PFSK-1 (cell line): ENCODE results near the gene ZNF138.

ENCODE experiments used
- FOXP2 ChIP-seq: optimal IDR thresholded peaks from 2 replicates; pipeline ENCODE3; 2011; ENCODE audit warnings: borderline replicate concordance, control low read depth, inconsistent platforms; ENCODE audit not compliant: insufficient read depth; ENCODE audit errors: extremely low read length, extremely low read depth
- POLR2AphosphoS5 ChIP-seq: IDR thresholded peaks from 2 replicates; pipeline ENCODE4 v1.6.1; 2012; ENCODE audit warnings: low read depth, mild to moderate bottlenecking, control low read depth, low read length, moderate library complexity
- SIN3A ChIP-seq: IDR thresholded peaks from 2 replicates; pipeline ENCODE4 v1.6.1; 2012; ENCODE audit warnings: mild to moderate bottlenecking, low read length, moderate library complexity, borderline replicate concordance; ENCODE audit not compliant: insufficient read depth
- TAF1 ChIP-seq: IDR thresholded peaks from 2 replicates; pipeline ENCODE4 v1.6.1; 2012; ENCODE audit warnings: low read length, control low read depth, borderline replicate concordance; ENCODE audit not compliant: insufficient read depth
- TF ChIP-seq, protein P1 (sequence below), 2 experiments: IDR thresholded peaks; 2 replicates each; pipeline versions ENCODE4 v1.6.1 to v1.8.0; 2011 to 2012; ENCODE audit warnings: low read depth in 2 of 2, low read length in 2 of 2, control low read depth in 1 of 2, inconsistent platforms in 1 of 2, mild to moderate bottlenecking in 1 of 2, moderate library complexity in 1 of 2; ENCODE audit not compliant: insufficient read depth in 1 of 2

ZNF138 gene

DNA sequence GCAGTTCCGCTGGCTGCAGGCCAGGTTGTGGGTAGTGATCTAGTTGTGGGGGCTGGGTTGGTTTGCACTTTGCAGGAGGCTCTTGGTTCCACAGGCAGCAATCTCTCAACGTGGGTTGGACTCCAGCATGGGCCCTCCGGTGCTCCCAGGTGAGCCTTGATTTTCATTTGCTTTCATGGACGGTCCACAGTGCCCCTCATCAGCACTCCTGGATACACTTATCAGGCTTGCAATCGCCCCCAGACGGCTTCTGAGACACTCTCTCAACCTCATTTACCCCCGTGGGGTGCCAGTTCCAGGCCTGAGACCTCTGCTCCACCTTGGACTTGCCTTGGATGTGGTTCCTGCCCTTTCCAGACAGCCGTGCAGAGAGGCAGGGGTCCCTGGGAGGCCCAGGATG, 77.5 kb downstream of the ZNF138 start:
- TF ChIP-seq TAF1 = no peak
- TF ChIP-seq SIN3A = no peak
- no peak for TF ChIP-seq POLR2AphosphoS5
- TF ChIP-seq, protein P1, sequence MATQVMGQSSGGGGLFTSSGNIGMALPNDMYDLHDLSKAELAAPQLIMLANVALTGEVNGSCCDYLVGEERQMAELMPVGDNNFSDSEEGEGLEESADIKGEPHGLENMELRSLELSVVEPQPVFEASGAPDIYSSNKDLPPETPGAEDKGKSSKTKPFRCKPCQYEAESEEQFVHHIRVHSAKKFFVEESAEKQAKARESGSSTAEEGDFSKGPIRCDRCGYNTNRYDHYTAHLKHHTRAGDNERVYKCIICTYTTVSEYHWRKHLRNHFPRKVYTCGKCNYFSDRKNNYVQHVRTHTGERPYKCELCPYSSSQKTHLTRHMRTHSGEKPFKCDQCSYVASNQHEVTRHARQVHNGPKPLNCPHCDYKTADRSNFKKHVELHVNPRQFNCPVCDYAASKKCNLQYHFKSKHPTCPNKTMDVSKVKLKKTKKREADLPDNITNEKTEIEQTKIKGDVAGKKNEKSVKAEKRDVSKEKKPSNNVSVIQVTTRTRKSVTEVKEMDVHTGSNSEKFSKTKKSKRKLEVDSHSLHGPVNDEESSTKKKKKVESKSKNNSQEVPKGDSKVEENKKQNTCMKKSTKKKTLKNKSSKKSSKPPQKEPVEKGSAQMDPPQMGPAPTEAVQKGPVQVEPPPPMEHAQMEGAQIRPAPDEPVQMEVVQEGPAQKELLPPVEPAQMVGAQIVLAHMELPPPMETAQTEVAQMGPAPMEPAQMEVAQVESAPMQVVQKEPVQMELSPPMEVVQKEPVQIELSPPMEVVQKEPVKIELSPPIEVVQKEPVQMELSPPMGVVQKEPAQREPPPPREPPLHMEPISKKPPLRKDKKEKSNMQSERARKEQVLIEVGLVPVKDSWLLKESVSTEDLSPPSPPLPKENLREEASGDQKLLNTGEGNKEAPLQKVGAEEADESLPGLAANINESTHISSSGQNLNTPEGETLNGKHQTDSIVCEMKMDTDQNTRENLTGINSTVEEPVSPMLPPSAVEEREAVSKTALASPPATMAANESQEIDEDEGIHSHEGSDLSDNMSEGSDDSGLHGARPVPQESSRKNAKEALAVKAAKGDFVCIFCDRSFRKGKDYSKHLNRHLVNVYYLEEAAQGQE (IDR thresholded peaks at IDR 0.05; ENCODE audit: insufficient read depth in 1 of 2, low read depth in 2 of 2, low read length in 2 of 2) = no peak
- TF ChIP-seq FOXP2 = no peak

DNA sequence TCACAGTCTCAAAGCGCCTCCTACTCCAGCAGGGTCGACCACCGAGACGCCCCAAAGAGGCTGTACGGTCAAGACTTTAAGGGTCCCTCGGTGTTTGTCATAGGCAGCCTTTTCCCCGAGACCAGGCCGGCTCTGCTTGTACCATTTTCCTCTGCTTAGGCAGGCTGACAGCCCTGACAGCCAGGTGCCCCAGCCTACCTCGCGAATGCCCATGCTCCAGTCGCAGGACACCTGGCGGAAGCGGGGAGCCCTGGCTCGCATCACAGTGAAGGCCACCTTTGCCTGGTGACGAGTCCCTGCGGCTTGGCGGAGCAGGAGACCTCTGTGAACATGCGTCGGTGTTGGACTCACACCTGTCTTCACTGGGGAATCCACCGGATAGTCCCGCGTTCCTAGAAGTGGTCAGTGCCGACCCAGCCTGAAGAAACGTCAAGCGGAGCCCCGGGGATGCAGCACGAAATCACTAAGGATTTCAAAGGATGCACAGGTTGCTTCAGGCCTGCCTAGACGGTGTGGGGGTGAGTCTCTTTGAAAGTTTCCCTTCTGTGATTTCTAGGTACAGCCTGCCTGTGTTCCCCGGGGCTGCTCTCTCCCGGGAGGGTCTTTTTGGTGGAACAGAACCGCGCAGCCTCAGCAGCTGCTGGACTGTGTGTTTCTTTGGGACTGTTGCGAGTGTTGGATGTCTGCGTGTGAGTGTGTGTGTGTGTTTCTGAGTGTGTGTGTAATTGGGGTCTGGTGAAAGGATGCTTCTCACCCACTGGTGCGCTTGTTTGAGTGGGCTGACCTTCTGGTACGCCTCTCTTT, 78.3 kb downstream of the ZNF138 start:
- TF ChIP-seq TAF1 = no peak
- no peak for TF ChIP-seq FOXP2
- TF ChIP-seq, protein P1 (IDR thresholded peaks at IDR 0.05; ENCODE audit: insufficient read depth in 1 of 2, low read depth in 2 of 2, low read length in 2 of 2) = no peak
- TF ChIP-seq POLR2AphosphoS5 = no peak
- TF ChIP-seq SIN3A = no peak

DNA sequence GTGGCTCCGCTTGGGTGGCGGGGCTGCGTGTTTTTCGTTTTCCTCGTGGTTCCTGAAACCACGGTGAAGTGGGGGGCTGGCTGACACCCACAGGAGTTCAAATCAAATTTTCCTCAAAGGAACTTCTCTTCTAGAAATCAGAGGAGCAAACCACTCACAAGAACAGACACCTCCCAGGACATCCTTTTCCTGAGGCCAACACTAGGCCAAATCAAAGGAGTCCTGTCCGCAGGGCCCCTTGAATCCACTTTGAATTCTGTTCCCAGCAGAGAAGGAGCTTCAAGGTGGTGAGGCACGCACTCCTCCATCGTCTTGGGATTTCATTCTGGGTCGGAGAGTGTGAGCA, 78.9 kb downstream of the ZNF138 start:
- TF ChIP-seq POLR2AphosphoS5 = no peak
- TF ChIP-seq TAF1 = no peak
- TF ChIP-seq FOXP2 = no peak
- TF ChIP-seq, protein P1 (IDR thresholded peaks at IDR 0.05; ENCODE audit: insufficient read depth in 1 of 2, low read depth in 2 of 2, low read length in 2 of 2) = no peak
- no peak for TF ChIP-seq SIN3A

DNA sequence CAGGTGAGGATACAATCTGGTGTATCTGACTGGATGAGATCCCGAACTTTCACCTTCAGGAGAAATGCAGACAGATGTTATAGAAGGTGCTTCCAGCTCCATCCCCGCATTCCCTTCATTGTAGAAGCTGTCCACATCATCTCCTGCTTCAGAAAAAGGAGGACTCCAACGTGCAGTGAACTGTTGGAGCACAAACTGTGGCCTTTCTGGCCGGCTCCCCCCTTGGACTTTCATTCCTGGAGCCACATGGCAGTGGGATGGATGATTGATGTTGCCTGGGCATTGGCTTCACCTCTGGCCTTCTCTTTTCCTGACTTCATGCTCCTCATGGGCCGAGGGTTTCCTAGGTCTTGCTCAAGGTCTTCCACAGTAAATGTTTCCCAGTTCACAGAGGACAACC, 79.3 kb downstream of the ZNF138 start:
- TF ChIP-seq, protein P1 (IDR thresholded peaks at IDR 0.05; ENCODE audit: insufficient read depth in 1 of 2, low read depth in 2 of 2, low read length in 2 of 2) = no peak
- TF ChIP-seq POLR2AphosphoS5 (no peak), SIN3A (no peak), FOXP2 (no peak), TAF1 (no peak)
